DMS53 (cell line): ENCODE results near the gene CACTIN.
A peak's percentile ranks its signal among the peaks of the same experiment; 100 is the strongest.
"Not testable (repeated sequence)": the region's sequence is repeated elsewhere in the genome, so short reads cannot be mapped to it uniquely, and the experiment has no call there.

ENCODE experiments used
- DNase-seq: peaks from one replicate; lab custom pipeline; 2025; lab: John Stamatoyannopoulos, UW

Gene CACTIN

GRCh38 chr19:3586707-3587346, 39.8 kb downstream of the CACTIN start:
- DNase-seq = peak; percentile 47

- DNase-seq = peak; percentile 28
Observed at GRCh38 chr19:3586127-3586626, 40.4 kb downstream of the CACTIN start.

GRCh38 chr19:3585301-3586126, 41.1 kb downstream of the CACTIN start, which contains the start of gene GIPC3:
Gene GIPC3 (plus strand): TSS chr19:3585478. CDS start chr19:3585598, 120 bp downstream.
- no peak for DNase-seq

- not testable (repeated sequence) for DNase-seq
Observed at GRCh38 chr19:3584036-3584802, 42.4 kb downstream of the CACTIN start.

GRCh38 chr19:3581792-3582191, 44.8 kb downstream of the CACTIN start:
- DNase-seq = not testable (repeated sequence)

GRCh38 chr19:3580156-3580934, 46.2 kb downstream of the CACTIN start:
- DNase-seq = peak; percentile 22

- no peak for DNase-seq
Observed at GRCh38 chr19:3578390-3578789, 48.2 kb downstream of the CACTIN start.

- DNase-seq = no peak
Observed at GRCh38 chr19:3577723-3578344, 48.8 kb downstream of the CACTIN start.

GRCh38 chr19:3576696-3577443, 49.7 kb downstream of the CACTIN start:
- DNase-seq = no peak

GRCh38 chr19:3575949-3576673, 50.5 kb downstream of the CACTIN start:
- DNase-seq = no peak

GRCh38 chr19:3575260-3575741, 51.3 kb downstream of the CACTIN start:
- DNase-seq = peak; percentile 64

GRCh38 chr19:3573858-3574637, 52.5 kb downstream of the CACTIN start:
- DNase-seq = peak; percentile 92

GRCh38 chr19:3573162-3573857, 53.3 kb downstream of the CACTIN start:
- peak; percentile 49 for DNase-seq

GRCh38 chr19:3572855-3573161, 53.8 kb downstream of the CACTIN start, which contains the start of gene HMG20B:
Gene HMG20B (plus strand): TSS chr19:3572944. CDS start chr19:3573310, 366 bp downstream.
- DNase-seq = no peak

GRCh38 chr19:3572132-3572854, 54.3 kb downstream of the CACTIN start:
- DNase-seq = peak; percentile 99

GRCh38 chr19:3570606-3571011, 56.0 kb downstream of the CACTIN start:
- no peak for DNase-seq

GRCh38 chr19:3570042-3570441, 56.5 kb downstream of the CACTIN start:
- not testable (repeated sequence) for DNase-seq
